CMK (cell line): ENCODE data around the gene AGBL1.
"Not testable (repeated sequence)": the region's sequence is repeated elsewhere in the genome, so short reads cannot be mapped to it uniquely, and the experiment has no call there.

ENCODE experiments used
- DNase-seq: peaks from one replicate; pipeline ENCODE4 v3.0.0-alpha.2; 2010; ENCODE audit warnings: low read depth

The AGBL1 gene

GRCh38 chr15:86082619-86083380, 3.1 kb downstream of the AGBL1 start:
- no peak for DNase-seq

GRCh38 chr15:86087808-86088207, 8.1 kb downstream of the AGBL1 start:
- no peak for DNase-seq

GRCh38 chr15:86089422-86089821, 9.8 kb downstream of the AGBL1 start:
- DNase-seq, result no peak

- DNase-seq, result no peak
Measured at GRCh38 chr15:86101818-86102217, 22.1 kb downstream of the AGBL1 start.

GRCh38 chr15:86103825-86104224, 24.2 kb downstream of the AGBL1 start:
- DNase-seq, result no peak

- DNase-seq, result no peak
Measured at GRCh38 chr15:86106306-86106705, 26.6 kb downstream of the AGBL1 start.

- DNase-seq, result no peak
Measured at GRCh38 chr15:86115145-86115801, 35.6 kb downstream of the AGBL1 start.

- DNase-seq, result no peak
Measured at GRCh38 chr15:86121568-86122225, 42.0 kb downstream of the AGBL1 start.

- not testable (repeated sequence) for DNase-seq
Measured at GRCh38 chr15:86122691-86123391, 43.2 kb downstream of the AGBL1 start.

- no peak for DNase-seq
Measured at GRCh38 chr15:86125775-86126174, 46.1 kb downstream of the AGBL1 start.

- DNase-seq, result no peak
Measured at GRCh38 chr15:86127547-86127946, 47.9 kb downstream of the AGBL1 start.

GRCh38 chr15:86135041-86135440, 55.4 kb downstream of the AGBL1 start:
- no peak for DNase-seq

GRCh38 chr15:86136861-86137260, 57.2 kb downstream of the AGBL1 start:
- DNase-seq, result no peak

GRCh38 chr15:86138798-86139197, 59.1 kb downstream of the AGBL1 start:
- DNase-seq, result no peak

- no peak for DNase-seq
Measured at GRCh38 chr15:86139828-86140227, 60.2 kb downstream of the AGBL1 start.

- no peak for DNase-seq
Measured at GRCh38 chr15:86154705-86155104, 75.0 kb downstream of the AGBL1 start.

GRCh38 chr15:86155551-86155950, 75.9 kb downstream of the AGBL1 start:
- DNase-seq, result no peak

GRCh38 chr15:86157606-86158293, 78.1 kb downstream of the AGBL1 start:
- DNase-seq, result no peak

- DNase-seq, result no peak
Measured at GRCh38 chr15:86159468-86159867, 79.8 kb downstream of the AGBL1 start.

GRCh38 chr15:86161250-86161649, 81.6 kb downstream of the AGBL1 start:
- DNase-seq, result no peak

GRCh38 chr15:86162172-86162591, 82.5 kb downstream of the AGBL1 start:
- DNase-seq, result no peak

- DNase-seq, result no peak
Measured at GRCh38 chr15:86162641-86163040, 83.0 kb downstream of the AGBL1 start.
